HepG2 (cell line): ENCODE measurements around the gene MAGEA9B. TPM values are rescaled to one million over a fixed set of nuclear protein-coding genes. Genes with fewer than 3 reads are reported as not detected.

Experiments
- ATAC-seq: fragments of 200-7000 bp; cut with Tn5 transposase; 3 replicates; pipeline ENCODE4 v1.9.1; 2020; ENCODE audit warnings: mild to moderate bottlenecking, moderate library complexity
- BruUV-seq: library from RNA; stranded (reverse); fragments of 400-500 nt; replicated peaks from 2 replicates; lab custom pipeline; 2021; lab: Mats Ljungman, UMichigan
- CTCF ChIA-PET: fragments of 300-600 bp; formaldehyde crosslinking; extraction: SDS; loops from one replicate; lab custom pipeline; 2021; ENCODE audit warnings: low total read pairs, inconsistent platforms, low intra/inter-chr PET ratio; lab: Yijun Ruan, JAX
- POLR2A ChIA-PET: fragments of 350-600 bp; sonication (Branson Sonifier 250); formaldehyde crosslinking; loops from one replicate; lab custom pipeline; 2020; ENCODE audit warnings: antibody characterized with exemption, inconsistent platforms; lab: Yijun Ruan, JAX
- DNase-seq: peaks from one replicate; pipeline ENCODE4 v3.0.0-alpha.2; 2015; ENCODE audit warnings: low spot score
- FAIRE-seq: peaks from 3 replicates; lab custom pipeline; 2011; peaks lifted over from hg19 to GRCh38; lab: Jason Lieb, UNC
- H2AFZ ChIP-seq: one replicate; pipeline ENCODE4 v1.6.1; 2011; ENCODE audit warnings: low read length, inconsistent platforms
- H3K27ac ChIP-seq: fragments of 300-600 bp; 3 replicates; pipeline ENCODE4 v1.8.0; 2011; ENCODE audit warnings: mixed run types, mild to moderate bottlenecking, mixed read lengths, low read length, inconsistent platforms; ENCODE audit not compliant: insufficient read depth; ENCODE audit errors: extremely low read length
- H3K27me3 ChIP-seq, 2 experiments: fragments of 200-600 bp in 1 of 2; 2 replicates in 1 of 2; 3 replicates in 1 of 2; pipeline versions ENCODE4 v1.6.0 to v1.8.0; 2011; ENCODE audit warnings: low read length in 2 of 2, mild to moderate bottlenecking in 2 of 2, moderate library complexity in 2 of 2, inconsistent platforms in 1 of 2; ENCODE audit not compliant: insufficient read depth in 2 of 2, control insufficient read depth in 1 of 2
- H3K36me3 ChIP-seq, 2 experiments: fragments of 200-600 bp in 1 of 2; replicated peaks in 1 of 2; 2 replicates in 1 of 2; 3 replicates in 1 of 2; pipeline versions ENCODE4 v1.5.1 to v1.8.0; 2011; ENCODE audit warnings: low read length in 2 of 2, inconsistent platforms in 1 of 2; ENCODE audit not compliant: insufficient read depth in 2 of 2, control insufficient read depth in 1 of 2
- H3K4me1 ChIP-seq: 2 replicates; pipeline ENCODE4 v1.5.1; 2012; ENCODE audit warnings: low read length, inconsistent platforms; ENCODE audit not compliant: insufficient read depth
- H3K4me2 ChIP-seq: 2 replicates; pipeline ENCODE4 v1.6.0; 2011; ENCODE audit warnings: low read depth, low read length, inconsistent platforms
- H3K4me3 ChIP-seq, 3 experiments: fragments of 200-600 bp in 1 of 3; sonication (generic), shearing (Covaris generic) in 1 of 3; replicated peaks in 1 of 3; 2 replicates each; pipeline ENCODE4 v1.5.1; 2011 to 2016; ENCODE audit warnings: low read length in 3 of 3, inconsistent platforms in 2 of 3, low read depth in 2 of 3, mild to moderate bottlenecking in 2 of 3, control low read depth in 1 of 3, mixed read lengths in 1 of 3; ENCODE audit not compliant: insufficient read depth in 1 of 3
- H3K79me2 ChIP-seq: one replicate; pipeline ENCODE4 v1.6.1; 2011; ENCODE audit warnings: low read length, inconsistent platforms; ENCODE audit not compliant: insufficient read depth
- H3K9ac ChIP-seq: 2 replicates; pipeline ENCODE4 v1.6.0; 2011; ENCODE audit warnings: mild to moderate bottlenecking, low read depth, low read length, inconsistent platforms; ENCODE audit not compliant: insufficient read depth
- H3K9me3 ChIP-seq: 2 replicates; pipeline ENCODE4 v1.5.1; 2012; ENCODE audit warnings: mild to moderate bottlenecking, low read length
- H4K20me1 ChIP-seq: 2 replicates; pipeline ENCODE4 v1.6.0; 2011; ENCODE audit warnings: inconsistent platforms, mild to moderate bottlenecking, low read length, moderate library complexity; ENCODE audit not compliant: insufficient read depth
- MAFF ChIP-seq: IDR thresholded peaks from 2 replicates; pipeline ENCODE4 v1.6.1; 2011; ENCODE audit warnings: low read depth, low read length, improper control_type of control experiment
- SOX6 ChIP-seq, 2 experiments: fragments of 450-650 bp in 1 of 2; sonication (generic) in 1 of 2; formaldehyde crosslinking in 1 of 2; IDR thresholded peaks; 2 replicates each; pipeline versions ENCODE4 v1.4.0 to v1.6.1; 2017 to 2020; ENCODE audit warnings: antibody characterized with exemption in 1 of 2, mild to moderate bottlenecking in 1 of 2, missing genetic modification reagents in 1 of 2
- TRIM24 ChIP-seq: sonication (generic); formaldehyde crosslinking; IDR thresholded peaks from 2 replicates; pipeline ENCODE4 v1.8.0; 2022; ENCODE audit warnings: mild to moderate bottlenecking, missing genetic modification reagents
- ZNF615 ChIP-seq: sonication (generic); formaldehyde crosslinking; IDR thresholded peaks from 2 replicates; pipeline ENCODE4 v1.5.0; 2020; ENCODE audit warnings: mild to moderate bottlenecking, missing genetic modification reagents, borderline replicate concordance
- ZNF782 ChIP-seq: sonication (generic); formaldehyde crosslinking; IDR thresholded peaks from 2 replicates; pipeline ENCODE4 v1.4.0; 2020; ENCODE audit warnings: missing genetic modification reagents, mild to moderate bottlenecking, borderline replicate concordance
- WGBS: methylation state at CpG from one replicate; pipeline ENCODE4 v1.1.6; 2017; ENCODE audit warnings: low lambda C conversion rate; 5-methylcytosine and 5-hydroxymethylcytosine counted together
- in situ Hi-C: cut with HindIII; loops from 2 replicates; pipeline ENCODE4 v1.10.0; 2017; ENCODE audit warnings: low pct_unique_long_range_greater_than_20kb; ENCODE audit not compliant: extremely low pct_ligation_motif_present
- intact Hi-C: fragments of 100-400 bp; cut with micrococcal nuclease; formaldehyde crosslinking; loops from one replicate; pipeline ENCODE4 v1.10.0; 2022; ENCODE audit not compliant: unreplicated experiment
- polyA plus RNA-seq, 8 experiments: library from polyadenylated mRNA; depleted of rRNA in 3 of 8; stranded (reverse) in 7 of 8; unstranded in 1 of 8; fragments of >200 nt; fragmentation: Illumina TruSeq in 4 of 8; extraction: Trizol in 4 of 8; gene quantifications; 2 replicates each; pipeline versions ENCODE4 v1.2.1 to v1.2.3, GENCODE V29; 2011 to 2016; ENCODE audit warnings: low read depth in 4 of 8, missing spikeins in 1 of 8, mixed read lengths in 1 of 8; ENCODE audit not compliant: insufficient read depth in 1 of 8
- total RNA-seq, 5 experiments: library from RNA; depleted of rRNA; stranded (reverse); fragments of >200 nt; fragmentation: Illumina TruSeq; extraction: Trizol; gene quantifications; 2 replicates each; pipeline ENCODE4 v1.2.3, GENCODE V29; 2016; ENCODE audit warnings: low read depth in 1 of 5
- TF ChIP-seq, protein P1 (sequence below): sonication (generic); formaldehyde crosslinking; IDR thresholded peaks from 2 replicates; pipeline ENCODE4 v1.8.1; 2022; ENCODE audit warnings: low read depth, mild to moderate bottlenecking, missing genetic modification reagents
- TF ChIP-seq, protein P2 (sequence below): sonication (generic); formaldehyde crosslinking; IDR thresholded peaks from 2 replicates; pipeline ENCODE4 v1.4.0; 2020; ENCODE audit warnings: mild to moderate bottlenecking, missing genetic modification reagents

The MAGEA9B gene
- total and polyA plus RNA-seq, 2 of the 13 experiments (the other 11 are each of a cell fraction or from before 2014, with no cell fraction given): 0.07 to 0.11 TPM

DNA sequence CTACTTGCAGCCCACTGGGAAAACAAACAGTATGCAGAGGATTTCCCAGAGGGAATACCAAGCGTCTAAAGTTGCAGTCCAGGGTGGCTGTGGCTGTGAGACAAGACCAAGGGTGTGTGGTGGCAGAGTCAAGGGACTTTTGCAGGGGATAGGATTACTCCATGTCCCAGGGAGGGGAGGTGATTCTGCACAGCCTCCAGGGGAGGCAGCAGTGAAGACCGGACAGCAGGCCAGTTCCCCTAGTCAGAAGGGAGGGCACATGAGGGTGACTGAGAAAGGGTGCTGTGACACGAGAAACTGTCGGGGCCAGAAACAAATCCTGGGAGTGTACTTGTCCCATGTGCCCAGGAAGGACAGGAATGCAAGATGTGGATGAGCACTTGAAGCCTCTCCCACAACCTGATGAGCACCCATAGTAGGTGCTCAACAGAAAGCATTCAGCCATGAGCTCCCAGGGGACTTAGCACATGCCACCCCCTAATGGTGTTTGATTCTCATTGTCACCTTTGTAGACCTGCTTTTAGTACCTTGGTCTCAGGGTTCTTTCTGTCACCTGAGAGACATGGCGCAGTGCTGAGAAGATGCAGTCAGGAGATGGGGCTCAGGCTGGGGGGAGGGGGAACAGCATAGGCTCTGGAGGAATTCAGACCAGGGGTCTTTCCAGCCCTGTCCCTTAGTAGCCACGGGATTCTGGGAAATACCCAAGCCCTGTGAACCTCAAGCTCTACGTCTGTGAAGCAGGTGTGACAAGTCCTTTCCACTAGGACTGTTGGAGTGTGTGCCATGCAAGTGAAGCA lies 19.4 kb downstream of the MAGEA9B start:
- 23% methylated on average over 5 of the region's 7 CpGs for WGBS
- no TSS peak for BruUV-seq

More for the DNA sequence above, 19.4 kb downstream of the MAGEA9B start:
- POLR2A ChIA-PET: no interaction called here
- H2AFZ ChIP-seq: no peak overlapping the region
- H3K36me3 ChIP-seq: no peaks in the 10 kb centered on the region
- no peak overlapping the region for H3K9ac ChIP-seq
- no peak overlapping the region for H3K27ac ChIP-seq
- FAIRE-seq (no peak), DNase-seq (no peak), ATAC-seq (no peak)
- no peak overlapping the region for H3K4me3 ChIP-seq
- TF ChIP-seq SOX6 (IDR thresholded peaks at IDR 0.05) (no peak), SOX6 (CRISPR knock-in tag; IDR thresholded peaks at IDR 0.05) (no peak), TRIM24 (CRISPR knock-in tag) (no peak), ZNF615 (CRISPR knock-in tag) (no peak), ZNF782 (CRISPR knock-in tag) (no peak), MAFF (no peak)
- TF ChIP-seq, protein P1, sequence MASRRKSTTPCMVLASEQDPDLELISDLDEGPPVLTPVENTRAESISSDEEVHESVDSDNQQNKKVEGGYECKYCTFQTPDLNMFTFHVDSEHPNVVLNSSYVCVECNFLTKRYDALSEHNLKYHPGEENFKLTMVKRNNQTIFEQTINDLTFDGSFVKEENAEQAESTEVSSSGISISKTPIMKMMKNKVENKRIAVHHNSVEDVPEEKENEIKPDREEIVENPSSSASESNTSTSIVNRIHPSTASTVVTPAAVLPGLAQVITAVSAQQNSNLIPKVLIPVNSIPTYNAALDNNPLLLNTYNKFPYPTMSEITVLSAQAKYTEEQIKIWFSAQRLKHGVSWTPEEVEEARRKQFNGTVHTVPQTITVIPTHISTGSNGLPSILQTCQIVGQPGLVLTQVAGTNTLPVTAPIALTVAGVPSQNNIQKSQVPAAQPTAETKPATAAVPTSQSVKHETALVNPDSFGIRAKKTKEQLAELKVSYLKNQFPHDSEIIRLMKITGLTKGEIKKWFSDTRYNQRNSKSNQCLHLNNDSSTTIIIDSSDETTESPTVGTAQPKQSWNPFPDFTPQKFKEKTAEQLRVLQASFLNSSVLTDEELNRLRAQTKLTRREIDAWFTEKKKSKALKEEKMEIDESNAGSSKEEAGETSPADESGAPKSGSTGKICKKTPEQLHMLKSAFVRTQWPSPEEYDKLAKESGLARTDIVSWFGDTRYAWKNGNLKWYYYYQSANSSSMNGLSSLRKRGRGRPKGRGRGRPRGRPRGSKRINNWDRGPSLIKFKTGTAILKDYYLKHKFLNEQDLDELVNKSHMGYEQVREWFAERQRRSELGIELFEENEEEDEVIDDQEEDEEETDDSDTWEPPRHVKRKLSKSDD (CRISPR knock-in tag): no peak
- TF ChIP-seq, protein P2, sequence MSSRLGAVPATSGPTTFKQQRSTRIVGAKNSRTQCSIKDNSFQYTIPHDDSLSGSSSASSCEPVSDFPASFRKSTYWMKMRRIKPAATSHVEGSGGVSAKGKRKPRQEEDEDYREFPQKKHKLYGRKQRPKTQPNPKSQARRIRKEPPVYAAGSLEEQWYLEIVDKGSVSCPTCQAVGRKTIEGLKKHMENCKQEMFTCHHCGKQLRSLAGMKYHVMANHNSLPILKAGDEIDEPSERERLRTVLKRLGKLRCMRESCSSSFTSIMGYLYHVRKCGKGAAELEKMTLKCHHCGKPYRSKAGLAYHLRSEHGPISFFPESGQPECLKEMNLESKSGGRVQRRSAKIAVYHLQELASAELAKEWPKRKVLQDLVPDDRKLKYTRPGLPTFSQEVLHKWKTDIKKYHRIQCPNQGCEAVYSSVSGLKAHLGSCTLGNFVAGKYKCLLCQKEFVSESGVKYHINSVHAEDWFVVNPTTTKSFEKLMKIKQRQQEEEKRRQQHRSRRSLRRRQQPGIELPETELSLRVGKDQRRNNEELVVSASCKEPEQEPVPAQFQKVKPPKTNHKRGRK (CRISPR knock-in tag): no peak
- no peaks in the 10 kb centered on the region for H4K20me1 ChIP-seq
- CTCF ChIA-PET: no interaction called here
- no peak overlapping the region for H3K4me2 ChIP-seq
- intact Hi-C loops: no loop called here
- no peaks in the 10 kb centered on the region for H3K79me2 ChIP-seq
- no peaks in the 10 kb centered on the region for H3K9me3 ChIP-seq
- H3K27me3 ChIP-seq: no peaks in the 10 kb centered on the region
- in situ Hi-C loops: no loop called here
- H3K4me1 ChIP-seq: no peaks in the 10 kb centered on the region
